Tibial artery (tissue), 4 donors: ENCODE data around the gene RENBP.

Experiments used
- DNase-seq, 2 donors: peaks; one replicate each; pipeline ENCODE4 v3.0.0-alpha.2; 2019
- H3K27ac ChIP-seq, 2 donors: fragments of 200-600 bp; sonication (generic) in 1 of 2; 1 replicate in 1 of 2; 2 replicates in 1 of 2; pipeline ENCODE4 v1.5.1; 2018 to 2019; ENCODE audit warnings: mild to moderate bottlenecking in 1 of 2
- H3K27me3 ChIP-seq, 2 donors: fragments of 200-600 bp; sonication (generic) in 1 of 2; one replicate each; pipeline versions ENCODE4 v1.5.1 to v1.6.0; 2016 to 2019
- H3K36me3 ChIP-seq, 3 donors: fragments of 200-600 bp; sonication (generic) in 2 of 3; one replicate each; pipeline ENCODE4 v1.5.1; 2016 to 2019; ENCODE audit warnings: mild to moderate bottlenecking in 2 of 3
- H3K4me1 ChIP-seq, 4 donors: fragments of 200-600 bp; sonication (generic) in 2 of 4; 1 replicate in 3 of 4; 2 replicates in 1 of 4; pipeline ENCODE4 v1.5.1; 2016 to 2019
- H3K4me3 ChIP-seq, 2 donors: fragments of 200-600 bp; sonication (generic) in 1 of 2; 1 replicate in 1 of 2; 2 replicates in 1 of 2; pipeline ENCODE4 v1.5.1; 2018 to 2019; ENCODE audit warnings: mild to moderate bottlenecking in 2 of 2
- H3K9me3 ChIP-seq, 3 donors: fragments of 200-600 bp; sonication (generic) in 1 of 3; one replicate each; pipeline ENCODE4 v1.5.1; 2016 to 2019
- CTCF ChIP-seq, 2 experiments: fragments of 200-600 bp in 1 of 2; fragments of 450-650 bp in 1 of 2; IDR thresholded peaks; one replicate each; pipeline ENCODE4 v1.5.1; 2017 to 2019; ENCODE audit warnings: antibody characterized with exemption in 2 of 2, mild to moderate bottlenecking in 1 of 2, moderate library complexity in 1 of 2
- intact Hi-C: fragments of 100-400 bp; cut with DNase I; formaldehyde crosslinking; loops from one replicate; pipeline ENCODE4 v1.15.0; 2023; ENCODE audit warnings: low total_unique reads

The RENBP gene

GRCh38 chrX:153938226-153938786 is 6.1 kb downstream of the RENBP start:
- no peaks in the 10 kb centered on the region for H3K27me3 ChIP-seq
- H3K27ac ChIP-seq: no peak overlapping the region
- H3K4me1 ChIP-seq: peaks cover 0 to 16% (median 10%) of the 10 kb centered on the region in 4 donors
- TF ChIP-seq CTCF (IDR thresholded peaks at IDR 0.05): no peak
- peaks cover 0 to under 1% (median 0%) of the 10 kb centered on the region in 3 donors for H3K36me3 ChIP-seq
- no peaks in the 10 kb centered on the region for H3K9me3 ChIP-seq
- intact Hi-C loops: no loop called here
- DNase-seq: no peak
- H3K4me3 ChIP-seq: no peak overlapping the region

DNA sequence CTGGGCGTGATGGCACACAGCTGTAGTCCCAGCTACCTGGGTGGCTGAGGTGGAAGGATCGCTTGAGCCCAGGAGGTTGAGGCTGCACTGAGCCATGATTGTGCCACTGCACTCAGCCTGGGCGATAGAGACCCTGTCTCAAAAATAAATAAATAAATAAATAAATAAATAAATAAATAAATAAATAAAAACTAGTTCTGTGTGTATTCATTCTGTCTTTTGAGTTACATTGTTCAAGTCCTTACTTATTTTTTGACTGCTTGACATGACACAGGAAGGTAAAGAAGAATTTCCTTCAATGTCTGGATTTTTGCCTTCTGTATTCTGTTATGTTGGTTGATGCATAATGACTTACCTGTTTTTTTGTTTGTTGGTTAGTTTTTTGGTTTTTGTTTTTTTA is 7.4 kb downstream of the RENBP start:
- intact Hi-C loops: no loop called here
- Histone ChIP-seq H3K4me1 (peaks cover 0 to 21% (median 12%) of the 10 kb centered on the region in 4 donors), H3K4me3 (no peak overlapping the region), H3K9me3 (no peaks in the 10 kb centered on the region), H3K27ac (no peak overlapping the region), H3K36me3 (peaks cover 0 to 13% (median 3%) of the 10 kb centered on the region in 3 donors), H3K27me3 (no peaks in the 10 kb centered on the region)
- TF ChIP-seq CTCF (IDR thresholded peaks at IDR 0.05): no peak
- no peak for DNase-seq

GRCh38 chrX:153935326-153935851 is 9.1 kb downstream of the RENBP start:
- Histone ChIP-seq H3K4me3 (peak overlapping the region; percentile 66 to 75), H3K4me1 (peaks cover 0 to 21% (median 12%) of the 10 kb centered on the region in 4 donors), H3K27me3 (no peaks in the 10 kb centered on the region), H3K27ac (peak overlapping the region in 1 of 2 donors; percentile 61), H3K36me3 (peaks cover 0 to 30% (median 20%) of the 10 kb centered on the region in 3 donors), H3K9me3 (no peaks in the 10 kb centered on the region)
- TF ChIP-seq CTCF (IDR thresholded peaks at IDR 0.05): no peak
- intact Hi-C loops: no loop called here
- DNase-seq: no peak

DNA sequence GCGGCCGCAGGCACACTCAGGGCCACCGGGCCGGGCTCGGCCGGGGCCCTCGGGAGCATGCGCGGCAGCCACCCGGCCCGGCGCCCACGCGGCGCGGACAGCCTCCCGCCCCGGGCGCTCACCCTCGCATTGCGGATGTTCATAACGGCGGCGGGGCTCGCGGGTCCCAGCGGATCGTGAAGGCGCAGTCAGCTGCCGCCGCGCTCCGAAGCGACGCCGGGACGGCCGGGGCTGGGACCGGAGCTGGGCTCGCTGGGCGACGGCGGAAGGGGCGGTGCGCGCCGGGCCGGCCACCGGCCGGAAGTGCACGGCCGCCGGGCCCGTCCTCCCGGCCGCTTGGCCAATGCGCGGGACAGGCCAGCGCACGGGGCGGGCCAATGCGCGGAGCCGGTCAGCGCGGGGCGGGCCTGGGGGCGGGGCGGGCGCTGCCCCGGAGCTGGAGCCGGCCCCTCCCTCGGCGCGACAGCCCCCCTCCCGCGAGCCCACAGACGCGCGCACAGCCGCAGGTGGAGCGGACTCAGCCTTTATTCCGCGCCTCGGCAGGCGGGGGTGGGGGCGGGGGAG is 9.6 kb downstream of the RENBP start, which contains the start of gene NAA10:
TSS of gene NAA10 (minus strand) at position 276 of the 564 bp plus-strand sequence. CDS start at position 143, 133 bp downstream.
- no peaks in the 10 kb centered on the region for H3K9me3 ChIP-seq
- peak; percentile 44 to 84 for DNase-seq
- peaks cover 0 to 35% (median 24%) of the 10 kb centered on the region in 3 donors for H3K36me3 ChIP-seq
- peaks cover 0 to 21% (median 12%) of the 10 kb centered on the region in 4 donors for H3K4me1 ChIP-seq
- no peaks in the 10 kb centered on the region for H3K27me3 ChIP-seq
- TF ChIP-seq CTCF (IDR thresholded peaks at IDR 0.05): no peak
- intact Hi-C loops: no loop called here
- peak within 1 kb of the TSS; percentile 66 to 75 for H3K4me3 ChIP-seq
- peak within 1 kb of the TSS; percentile 33 to 61 for H3K27ac ChIP-seq

- intact Hi-C loops: no loop called here
- Histone ChIP-seq H3K27me3 (no peaks in the 10 kb centered on the region), H3K36me3 (peaks cover 0 to 38% (median 24%) of the 10 kb centered on the region in 3 donors)
These were observed 10.2 kb downstream of the RENBP start for GRCh38 chrX:153934148-153934761.

More at GRCh38 chrX:153934148-153934761, 10.2 kb downstream of the RENBP start:
- DNase-seq: no peak
- Histone ChIP-seq H3K4me3 (peak overlapping the region; percentile 66 to 75), H3K4me1 (peaks cover 0 to 21% (median 12%) of the 10 kb centered on the region in 4 donors), H3K9me3 (no peaks in the 10 kb centered on the region), H3K27ac (peak overlapping the region; percentile 33 to 61)
- no peak for TF ChIP-seq CTCF (IDR thresholded peaks at IDR 0.05)
